Measurements from ENCODE around the gene HOXC4.

HOXC4 gene

DNA sequence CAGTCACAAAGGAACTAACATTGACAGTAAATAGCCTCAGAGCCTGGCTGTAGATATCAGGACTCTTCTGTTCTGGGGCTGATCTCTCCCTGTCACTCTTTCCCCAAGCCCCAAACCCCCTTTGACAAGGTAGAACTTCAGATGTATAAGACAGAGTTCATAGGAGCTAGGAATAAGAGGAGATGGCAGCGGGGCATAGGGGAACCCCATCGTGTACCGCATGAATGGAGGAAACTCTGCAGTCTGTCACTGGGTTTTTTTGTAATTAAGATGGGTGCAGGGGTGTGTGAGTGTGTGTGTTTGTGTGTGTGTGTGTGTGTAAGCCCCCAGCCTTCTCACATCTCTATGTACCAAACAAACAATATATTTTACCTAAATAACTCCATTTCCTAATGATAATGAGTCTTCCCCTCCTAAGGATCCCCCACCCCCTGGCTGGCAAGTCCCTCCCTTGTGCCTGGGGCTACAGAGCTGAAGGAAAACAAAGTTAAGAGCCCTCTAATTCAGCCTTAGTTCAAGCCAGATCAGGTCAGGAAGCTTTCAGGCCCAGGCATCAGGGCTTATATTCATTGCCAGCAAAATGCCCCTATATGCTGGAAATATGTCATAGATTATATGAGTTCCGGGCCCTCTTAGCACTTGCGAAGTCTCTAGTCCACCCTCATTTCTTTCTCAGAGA lies 9.1 kb upstream of the HOXC4 start:
- no peaks in the 10 kb centered on the region for H3K9me3 Mint-ChIP-seq
- no peak overlapping the region for H3K27ac Mint-ChIP-seq (ENCODE audit: low read depth)
- no peak for ATAC-seq (replicated peaks; ENCODE audit: extremely low read depth, poor library complexity, severe bottlenecking)

GRCh38 chr12:54045401-54045800 lies 8.2 kb upstream of the HOXC4 start:
- Mint-ChIP-seq H3K4me3 (no peak overlapping the region), H3K9me3 (no peaks in the 10 kb centered on the region), H3K36me3 (ENCODE audit: insufficient read depth) (peaks cover 5% of the 10 kb centered on the region), H3K27me3 (peaks cover 99% of the 10 kb centered on the region), H3K4me1 (peaks cover 20% of the 10 kb centered on the region), H3K27ac (ENCODE audit: low read depth) (no peak overlapping the region)
- ATAC-seq (replicated peaks; ENCODE audit: extremely low read depth, poor library complexity, severe bottlenecking) (no peak), DNase-seq (ENCODE audit: low spot score in 2 of 2) (no peak)

More for the DNA sequence above, 9.1 kb upstream of the HOXC4 start:
- peaks cover 5% of the 10 kb centered on the region for H3K36me3 Mint-ChIP-seq (ENCODE audit: insufficient read depth)
- no peak for DNase-seq (ENCODE audit: low spot score in 2 of 2)
- peaks cover 14% of the 10 kb centered on the region for H3K4me1 Mint-ChIP-seq
- no peak overlapping the region for H3K4me3 Mint-ChIP-seq
- peaks cover 99% of the 10 kb centered on the region for H3K27me3 Mint-ChIP-seq

GRCh38 chr12:54045868-54046521 lies 7.6 kb upstream of the HOXC4 start:
- DNase-seq (ENCODE audit: low spot score in 2 of 2) (no peak), ATAC-seq (replicated peaks; ENCODE audit: extremely low read depth, poor library complexity, severe bottlenecking) (no peak)
- Mint-ChIP-seq H3K36me3 (ENCODE audit: insufficient read depth) (peaks cover 5% of the 10 kb centered on the region), H3K4me1 (peaks cover 22% of the 10 kb centered on the region), H3K4me3 (no peak overlapping the region), H3K9me3 (no peaks in the 10 kb centered on the region), H3K27ac (ENCODE audit: low read depth) (no peak overlapping the region), H3K27me3 (peaks cover 99% of the 10 kb centered on the region)

DNA sequence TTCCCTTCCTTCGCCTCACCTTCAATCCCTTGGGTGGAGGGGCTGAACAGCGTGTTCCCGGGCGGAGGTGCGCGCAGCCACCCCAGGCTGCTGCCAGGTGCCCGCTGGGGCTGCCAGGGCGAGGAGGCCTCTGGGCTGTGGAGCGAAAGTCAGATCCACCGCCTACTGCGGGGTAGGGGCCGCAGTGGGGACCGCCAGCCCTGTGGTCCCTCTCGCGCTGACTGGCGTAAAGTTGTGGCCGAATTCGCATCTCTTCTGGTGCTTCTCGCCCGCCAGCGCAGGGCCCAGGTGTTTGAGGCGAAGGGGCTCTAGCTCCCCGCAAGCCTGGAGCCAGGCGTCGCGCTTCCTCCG lies 6.9 kb upstream of the HOXC4 start:
- H3K36me3 Mint-ChIP-seq (ENCODE audit: insufficient read depth), result peaks cover 5% of the 10 kb centered on the region
- no peak overlapping the region for H3K27ac Mint-ChIP-seq (ENCODE audit: low read depth)
- H3K27me3 Mint-ChIP-seq, result peaks cover 99% of the 10 kb centered on the region
- peaks cover 25% of the 10 kb centered on the region for H3K4me1 Mint-ChIP-seq
- no peaks in the 10 kb centered on the region for H3K9me3 Mint-ChIP-seq
- DNase-seq (ENCODE audit: low spot score in 2 of 2) (no peak), ATAC-seq (replicated peaks; ENCODE audit: extremely low read depth, poor library complexity, severe bottlenecking) (no peak)
- peak overlapping the region; percentile 52 for H3K4me3 Mint-ChIP-seq

DNA sequence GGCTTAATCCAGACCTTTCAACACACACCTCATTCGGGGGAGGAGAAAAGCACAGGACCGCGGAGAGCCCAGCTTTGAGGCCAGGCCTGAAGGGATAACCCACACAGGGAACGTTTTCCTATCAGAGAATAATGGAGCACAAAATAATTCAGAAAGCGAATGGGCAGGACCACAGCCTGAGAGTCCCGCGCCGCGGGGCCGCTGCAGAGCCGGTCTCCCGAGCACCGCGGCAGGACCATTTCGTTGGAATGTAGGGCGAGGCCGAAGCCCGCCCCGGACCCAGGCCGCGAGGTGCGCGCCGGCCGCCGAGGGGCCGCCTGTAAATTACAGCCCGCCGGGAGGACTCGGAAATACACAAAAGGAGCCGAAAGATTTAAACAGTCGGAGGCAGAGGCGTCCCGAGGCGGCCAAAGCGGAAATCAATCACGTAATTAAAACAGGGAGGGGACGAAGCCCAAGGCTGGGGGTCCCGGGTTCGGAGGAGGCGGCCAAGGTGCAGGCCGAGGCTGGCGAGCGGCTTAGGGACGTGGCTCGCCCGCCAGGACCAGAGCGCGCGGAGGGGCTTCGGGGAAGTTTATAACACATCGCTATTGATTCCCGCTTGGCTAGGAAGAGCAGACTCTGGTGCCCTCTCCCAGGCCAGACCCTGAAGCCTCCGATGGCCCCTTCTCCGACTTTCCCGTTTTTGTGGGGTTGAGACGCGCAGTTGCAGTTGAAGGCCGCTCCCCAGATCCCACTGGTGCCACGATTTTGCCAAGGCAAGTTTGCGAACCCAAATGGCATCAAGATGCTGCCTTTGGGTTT lies 6.3 kb upstream of the HOXC4 start:
- H3K4me3 Mint-ChIP-seq, result peak overlapping the region; percentile 52
- ATAC-seq (replicated peaks; ENCODE audit: extremely low read depth, poor library complexity, severe bottlenecking), result no peak
- no peaks in the 10 kb centered on the region for H3K9me3 Mint-ChIP-seq
- DNase-seq (ENCODE audit: low spot score in 2 of 2), result no peak
- peaks cover 99% of the 10 kb centered on the region for H3K27me3 Mint-ChIP-seq
- peaks cover 8% of the 10 kb centered on the region for H3K36me3 Mint-ChIP-seq (ENCODE audit: insufficient read depth)
- no peak overlapping the region for H3K27ac Mint-ChIP-seq (ENCODE audit: low read depth)
- peaks cover 30% of the 10 kb centered on the region for H3K4me1 Mint-ChIP-seq

- Mint-ChIP-seq H3K27ac (ENCODE audit: low read depth) (no peak overlapping the region), H3K9me3 (no peaks in the 10 kb centered on the region), H3K4me1 (peaks cover 36% of the 10 kb centered on the region), H3K36me3 (ENCODE audit: insufficient read depth) (peaks cover 10% of the 10 kb centered on the region), H3K27me3 (peaks cover 94% of the 10 kb centered on the region), H3K4me3 (no peak overlapping the region)
- ATAC-seq (replicated peaks; ENCODE audit: extremely low read depth, poor library complexity, severe bottlenecking) (no peak), DNase-seq (ENCODE audit: low spot score in 2 of 2) (no peak)
Measured at GRCh38 chr12:54047964-54048303, 5.7 kb upstream of the HOXC4 start.

DNA sequence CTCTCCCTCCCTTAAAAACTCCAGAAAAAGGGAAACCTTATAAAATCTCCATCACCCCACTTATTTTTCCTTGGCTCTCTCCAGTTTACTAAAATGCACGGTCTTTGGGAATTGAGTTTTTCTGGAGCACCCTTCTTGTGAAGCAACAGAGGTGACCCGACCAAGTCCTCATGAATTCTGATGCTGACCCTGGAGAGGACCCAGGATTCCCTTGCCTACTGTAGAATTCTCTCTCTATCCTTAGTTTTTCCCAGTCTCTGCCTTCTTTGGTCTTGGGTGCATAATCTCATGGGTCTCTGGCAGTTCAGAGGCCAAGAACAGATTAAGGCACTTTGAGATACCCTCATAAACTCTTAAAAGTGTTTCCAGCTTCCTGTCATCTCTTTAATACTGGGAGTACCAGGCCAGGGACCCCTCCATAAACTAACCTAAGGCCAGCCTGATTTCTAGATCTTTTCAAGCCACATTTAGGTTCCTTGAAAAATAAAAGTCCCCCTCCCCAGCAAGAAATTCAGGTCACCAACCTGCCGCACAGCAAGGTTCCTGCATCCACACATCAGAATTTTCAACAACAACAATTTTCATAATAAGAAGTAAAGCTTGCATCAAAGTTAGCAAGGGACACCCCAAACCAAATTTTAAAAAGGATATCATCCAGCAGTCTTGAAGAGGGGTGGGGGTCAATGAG lies 5.1 kb upstream of the HOXC4 start:
- H3K9me3 Mint-ChIP-seq, result no peaks in the 10 kb centered on the region
- H3K36me3 Mint-ChIP-seq (ENCODE audit: insufficient read depth), result peaks cover 12% of the 10 kb centered on the region
- peaks cover 88% of the 10 kb centered on the region for H3K27me3 Mint-ChIP-seq
- H3K4me1 Mint-ChIP-seq, result peaks cover 38% of the 10 kb centered on the region
- no peak overlapping the region for H3K27ac Mint-ChIP-seq (ENCODE audit: low read depth)
- DNase-seq (ENCODE audit: low spot score in 2 of 2) (no peak), ATAC-seq (replicated peaks; ENCODE audit: extremely low read depth, poor library complexity, severe bottlenecking) (no peak)
- no peak overlapping the region for H3K4me3 Mint-ChIP-seq

DNA sequence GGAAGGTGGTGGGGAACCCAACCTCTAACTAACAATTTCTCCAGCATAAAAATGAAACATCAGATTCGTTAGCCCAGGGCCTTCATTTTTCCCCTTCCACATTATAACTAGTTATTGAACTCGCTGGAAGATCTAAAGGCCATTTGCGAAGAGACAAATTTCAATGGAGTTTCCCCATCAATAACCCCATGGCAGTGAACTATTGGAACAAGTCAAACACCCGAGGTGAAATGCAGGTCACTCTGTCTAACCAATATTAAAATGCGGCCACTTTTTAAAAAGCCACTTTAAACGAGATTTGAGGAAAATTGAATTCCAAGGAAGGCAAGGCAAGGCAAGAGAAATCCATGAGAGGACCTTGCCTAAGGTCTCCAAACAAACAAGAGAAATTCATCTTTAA lies 4.5 kb upstream of the HOXC4 start:
- no peak overlapping the region for H3K27ac Mint-ChIP-seq (ENCODE audit: low read depth)
- ATAC-seq (replicated peaks; ENCODE audit: extremely low read depth, poor library complexity, severe bottlenecking) (no peak), DNase-seq (ENCODE audit: low spot score in 2 of 2) (no peak)
- no peaks in the 10 kb centered on the region for H3K9me3 Mint-ChIP-seq
- H3K4me1 Mint-ChIP-seq, result peaks cover 35% of the 10 kb centered on the region
- H3K27me3 Mint-ChIP-seq, result peaks cover 82% of the 10 kb centered on the region
- no peak overlapping the region for H3K4me3 Mint-ChIP-seq
- peaks cover 13% of the 10 kb centered on the region for H3K36me3 Mint-ChIP-seq (ENCODE audit: insufficient read depth)

GRCh38 chr12:54050482-54050810 lies 3.2 kb upstream of the HOXC4 start:
- H3K4me3 Mint-ChIP-seq, result peak overlapping the region; percentile 34
- peaks cover 17% of the 10 kb centered on the region for H3K36me3 Mint-ChIP-seq (ENCODE audit: insufficient read depth)
- H3K9me3 Mint-ChIP-seq, result no peaks in the 10 kb centered on the region
- ATAC-seq (replicated peaks; ENCODE audit: extremely low read depth, poor library complexity, severe bottlenecking), result no peak
- DNase-seq (ENCODE audit: low spot score in 2 of 2), result no peak
- H3K27me3 Mint-ChIP-seq, result peaks cover 74% of the 10 kb centered on the region
- peaks cover 37% of the 10 kb centered on the region for H3K4me1 Mint-ChIP-seq
- no peak overlapping the region for H3K27ac Mint-ChIP-seq (ENCODE audit: low read depth)

DNA sequence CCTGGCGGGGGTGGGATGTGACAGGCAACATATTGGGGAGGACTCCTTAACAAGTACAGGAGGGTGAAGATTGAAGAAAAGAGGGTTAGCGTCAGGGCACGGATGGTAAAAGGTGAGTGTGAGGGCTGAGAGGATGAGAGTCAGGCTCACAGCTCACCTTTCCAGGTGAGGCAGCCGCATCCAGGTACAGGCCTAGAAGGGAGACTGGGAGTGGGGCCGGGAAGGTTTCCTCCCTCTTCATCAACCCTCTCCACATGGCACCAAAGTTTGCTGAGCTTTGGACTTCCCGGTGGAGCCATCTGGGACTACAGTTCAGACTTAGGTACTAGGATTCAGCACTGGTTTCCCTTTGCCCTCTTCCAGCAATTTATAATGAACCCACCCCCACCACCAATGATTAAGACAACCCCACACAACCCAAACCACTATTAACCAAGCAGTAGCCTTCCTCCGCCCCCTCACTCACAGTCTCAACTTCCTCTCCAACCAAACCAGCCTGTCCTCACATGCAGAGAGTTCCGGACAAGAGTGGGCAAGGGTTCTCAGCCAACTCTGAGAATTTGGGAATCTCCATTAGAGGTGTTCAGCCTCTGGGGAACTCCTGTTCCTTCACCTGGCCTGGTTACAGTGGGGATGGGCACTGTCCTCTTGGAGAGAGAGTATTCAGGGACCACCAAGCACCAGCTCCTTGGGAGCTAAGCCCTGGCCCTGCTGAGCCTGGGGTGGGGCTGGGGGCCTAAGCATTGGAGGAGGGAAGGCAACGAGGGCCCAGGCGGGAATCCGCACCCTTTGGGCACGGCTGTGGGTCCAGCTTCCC lies 2.4 kb upstream of the HOXC4 start:
- no peak for DNase-seq (ENCODE audit: low spot score in 2 of 2)
- peak overlapping the region; percentile 34 for H3K4me3 Mint-ChIP-seq

DNA sequence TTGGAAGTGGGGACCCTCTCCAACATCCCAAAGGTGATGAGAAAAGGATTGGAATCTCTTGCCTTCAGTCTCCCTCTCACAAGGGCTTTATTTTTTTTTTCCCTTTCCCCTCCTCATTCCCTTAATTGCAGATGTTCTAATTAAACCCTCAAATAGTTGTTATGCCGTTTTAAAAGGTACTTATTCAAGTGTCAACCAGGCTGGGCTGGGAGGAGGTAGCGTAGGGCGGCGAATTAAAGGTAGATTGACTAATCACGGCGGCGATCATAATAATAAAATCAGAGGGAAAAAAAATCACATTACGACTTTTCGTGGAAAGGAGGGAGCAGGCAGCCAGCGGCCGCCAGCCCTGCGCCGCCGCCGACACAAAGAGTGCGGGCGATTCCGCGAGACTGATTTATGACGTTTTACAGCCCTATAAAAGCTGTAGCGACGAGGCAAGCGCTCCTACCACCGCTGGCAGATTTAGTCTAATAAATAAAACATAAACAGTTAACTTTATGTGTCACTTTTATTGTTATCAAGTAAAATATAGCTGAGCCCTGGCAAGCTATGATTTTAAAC lies 1.7 kb upstream of the HOXC4 start:
- Mint-ChIP-seq H3K9me3 (no peaks in the 10 kb centered on the region), H3K27me3 (peaks cover 59% of the 10 kb centered on the region), H3K36me3 (ENCODE audit: insufficient read depth) (peaks cover 17% of the 10 kb centered on the region), H3K27ac (ENCODE audit: low read depth) (peak overlapping the region; percentile 92), H3K4me1 (peaks cover 37% of the 10 kb centered on the region), H3K4me3 (peak overlapping the region; percentile 91)
- ATAC-seq (replicated peaks; ENCODE audit: extremely low read depth, poor library complexity, severe bottlenecking) (no peak), DNase-seq (ENCODE audit: low spot score in 2 of 2) (no peak)

More for the DNA sequence above, 2.4 kb upstream of the HOXC4 start:
- Mint-ChIP-seq H3K4me1 (peaks cover 37% of the 10 kb centered on the region), H3K27me3 (peaks cover 66% of the 10 kb centered on the region), H3K27ac (ENCODE audit: low read depth) (peak overlapping the region; percentile 29), H3K9me3 (no peaks in the 10 kb centered on the region), H3K36me3 (ENCODE audit: insufficient read depth) (peaks cover 17% of the 10 kb centered on the region)
- no peak for ATAC-seq (replicated peaks; ENCODE audit: extremely low read depth, poor library complexity, severe bottlenecking)
